Activated CD8-positive, alpha-beta memory T cell treated with anti-CD3 and anti-CD28 coated beads for 4 hours (primary cell): ENCODE data around the gene SLC35D2.
"Not testable (repeated sequence)": the region's sequence is repeated elsewhere in the genome, so short reads cannot be mapped to it uniquely, and the experiment has no call there.

Experiments
- DNase-seq, 2 donors: peaks; one replicate each; pipeline ENCODE4 v3.0.0-alpha.2; 2020; ENCODE audit warnings: low read depth in 2 of 2

The SLC35D2 gene

DNA sequence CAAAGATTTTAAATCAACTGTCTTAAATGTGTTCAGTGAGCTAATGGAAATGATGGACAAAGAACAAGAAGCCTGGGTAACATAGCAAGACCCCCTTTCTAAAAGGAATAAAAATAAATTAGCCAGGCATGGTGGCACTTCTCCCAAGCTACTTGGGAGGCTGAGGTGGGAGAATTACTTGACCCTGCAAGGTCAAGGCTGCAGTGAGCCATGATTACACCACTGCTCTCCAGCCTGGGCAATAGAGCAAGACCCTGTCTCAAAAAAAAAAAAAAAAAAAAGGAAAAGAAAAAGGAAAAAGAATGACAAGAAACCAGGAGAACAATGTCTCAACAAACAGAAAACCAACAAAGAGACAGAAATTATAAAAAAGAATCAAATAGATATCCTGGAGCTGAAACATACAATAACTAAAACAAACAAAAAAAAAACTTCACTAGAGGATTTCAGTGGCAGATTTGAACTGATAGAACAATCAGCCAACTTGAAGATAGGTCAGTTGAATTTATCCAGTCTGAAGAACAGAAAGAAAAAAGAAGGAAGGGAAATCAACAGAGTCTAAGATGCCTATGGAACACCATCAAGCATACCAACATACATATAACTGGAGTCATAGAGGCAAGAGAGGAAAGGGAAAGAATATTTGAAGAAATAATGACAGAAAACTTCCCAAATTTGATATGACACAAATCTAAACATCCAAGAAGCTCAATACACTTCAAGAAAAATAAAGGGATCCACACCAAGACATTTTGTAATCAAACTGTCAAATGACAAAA is 16.8 kb upstream of the SLC35D2 start:
- no peak for DNase-seq

DNA sequence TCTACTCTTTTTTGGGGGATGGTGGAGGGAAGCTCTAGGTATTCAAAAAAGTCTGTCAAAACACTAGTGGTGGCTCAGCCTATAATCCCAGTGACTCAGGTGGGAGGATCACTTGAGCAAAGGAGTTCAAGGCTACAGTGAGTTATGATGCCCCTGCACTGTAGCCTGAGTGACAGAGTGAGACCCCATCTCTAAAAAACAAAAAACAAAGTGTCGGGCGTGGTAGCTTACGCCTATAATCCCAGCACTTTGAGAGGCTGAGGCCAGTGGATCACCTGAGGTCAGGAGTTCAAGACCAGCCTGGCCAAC is 15.8 kb upstream of the SLC35D2 start:
- no peak for DNase-seq

DNA sequence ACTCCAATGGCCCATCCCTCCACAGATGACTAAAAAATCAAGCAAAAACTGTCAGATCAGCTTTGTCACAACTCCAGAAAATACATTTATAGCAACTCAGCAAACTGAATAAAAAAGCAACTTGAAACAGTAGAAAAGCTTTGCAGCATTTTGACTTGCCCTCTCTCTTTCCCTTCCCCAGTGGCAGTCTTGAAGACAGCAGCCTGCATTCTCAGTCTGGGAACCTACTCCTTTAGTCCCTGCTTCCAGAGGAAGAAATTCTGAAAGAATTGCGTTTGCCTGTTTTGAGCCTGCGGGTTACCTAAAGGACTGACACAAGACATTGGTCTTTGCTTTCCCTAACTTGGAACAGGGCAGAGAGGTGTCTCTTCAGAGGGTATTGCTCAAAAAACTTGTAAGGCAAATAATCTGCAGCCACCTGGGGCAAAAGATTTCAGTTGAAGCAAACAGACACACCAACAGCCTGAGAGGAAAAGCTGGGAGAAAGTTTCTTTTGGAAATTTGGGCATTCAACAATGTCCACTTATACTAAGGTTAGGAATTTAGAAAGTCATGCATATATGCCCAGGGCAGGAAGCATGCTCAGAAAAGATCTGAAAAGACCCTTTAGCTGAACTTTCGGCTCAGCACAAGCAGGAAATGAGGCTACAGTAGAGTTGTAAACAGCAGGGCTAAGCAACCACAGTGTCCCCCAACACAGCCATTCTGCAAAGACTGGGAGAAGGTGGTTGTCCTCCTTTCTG is 15.2 kb upstream of the SLC35D2 start:
- DNase-seq = no peak

DNA sequence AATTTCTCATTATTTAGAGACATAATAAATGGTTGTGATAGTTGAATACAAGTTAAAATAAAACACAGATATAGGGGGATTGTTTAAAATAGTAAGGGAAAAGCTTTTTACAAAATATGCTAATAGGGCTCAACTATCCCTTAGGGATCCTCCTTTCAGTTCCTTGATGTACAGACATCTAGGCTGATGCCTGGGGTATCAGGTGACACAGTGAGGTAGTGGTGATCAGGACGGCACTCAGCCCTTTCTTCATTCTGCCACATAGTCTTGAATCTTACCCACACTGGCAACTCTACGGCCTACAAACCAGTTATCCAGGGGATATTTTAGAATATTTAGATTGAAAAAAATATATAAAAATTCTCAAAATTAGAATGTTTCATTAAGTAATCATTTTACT is 12.5 kb upstream of the SLC35D2 start:
- DNase-seq = no peak

DNA sequence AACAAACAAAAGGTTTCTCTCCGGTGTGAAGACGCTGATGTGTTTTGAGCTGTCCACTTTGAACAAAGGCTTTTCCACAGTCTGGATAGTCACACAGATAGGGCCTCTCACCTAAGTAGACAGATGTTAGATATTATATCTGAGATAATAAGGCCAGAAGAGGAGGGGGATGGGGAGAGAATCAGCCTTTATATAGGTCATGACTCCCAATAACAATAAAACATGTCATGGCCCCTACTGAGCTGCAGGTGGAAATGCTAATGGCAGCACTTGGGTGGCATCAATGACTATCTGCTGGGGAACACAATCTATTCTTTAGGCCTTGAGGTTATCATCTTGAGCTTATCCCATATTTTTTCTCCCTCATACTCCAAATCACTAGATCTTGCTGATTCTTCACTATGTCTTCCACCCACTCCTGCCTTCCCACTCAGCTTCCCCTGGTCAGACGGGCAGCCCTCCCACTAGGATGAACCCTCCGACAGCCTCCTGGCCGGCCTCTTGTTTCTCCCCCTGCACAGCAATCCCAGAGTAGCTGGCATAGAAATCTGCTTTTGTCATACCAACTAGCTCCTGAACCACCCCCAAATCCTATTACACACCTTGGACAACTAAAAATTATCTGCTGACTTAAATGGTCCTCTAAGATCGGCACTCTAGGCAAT is 11.5 kb upstream of the SLC35D2 start:
- no peak for DNase-seq

DNA sequence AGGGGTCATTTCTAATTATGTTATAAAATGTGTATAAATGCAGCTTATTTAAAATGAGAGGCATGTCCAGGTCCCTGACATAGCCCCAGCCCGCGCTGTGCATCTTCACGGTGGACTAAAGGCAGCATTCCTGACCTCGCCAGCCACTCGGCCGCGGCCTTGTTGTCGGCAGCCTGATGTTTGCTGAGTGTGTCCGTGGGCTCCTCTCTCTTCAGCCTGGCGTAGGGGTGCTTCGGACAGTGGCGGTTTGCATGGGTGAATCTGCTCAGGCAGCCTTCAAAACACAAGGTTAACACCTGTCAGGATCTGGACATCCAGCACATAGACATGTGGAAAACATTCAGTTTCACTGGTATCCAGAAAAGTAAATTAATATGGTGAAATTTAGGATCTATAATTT is 8.8 kb upstream of the SLC35D2 start:
- DNase-seq = no peak

DNA sequence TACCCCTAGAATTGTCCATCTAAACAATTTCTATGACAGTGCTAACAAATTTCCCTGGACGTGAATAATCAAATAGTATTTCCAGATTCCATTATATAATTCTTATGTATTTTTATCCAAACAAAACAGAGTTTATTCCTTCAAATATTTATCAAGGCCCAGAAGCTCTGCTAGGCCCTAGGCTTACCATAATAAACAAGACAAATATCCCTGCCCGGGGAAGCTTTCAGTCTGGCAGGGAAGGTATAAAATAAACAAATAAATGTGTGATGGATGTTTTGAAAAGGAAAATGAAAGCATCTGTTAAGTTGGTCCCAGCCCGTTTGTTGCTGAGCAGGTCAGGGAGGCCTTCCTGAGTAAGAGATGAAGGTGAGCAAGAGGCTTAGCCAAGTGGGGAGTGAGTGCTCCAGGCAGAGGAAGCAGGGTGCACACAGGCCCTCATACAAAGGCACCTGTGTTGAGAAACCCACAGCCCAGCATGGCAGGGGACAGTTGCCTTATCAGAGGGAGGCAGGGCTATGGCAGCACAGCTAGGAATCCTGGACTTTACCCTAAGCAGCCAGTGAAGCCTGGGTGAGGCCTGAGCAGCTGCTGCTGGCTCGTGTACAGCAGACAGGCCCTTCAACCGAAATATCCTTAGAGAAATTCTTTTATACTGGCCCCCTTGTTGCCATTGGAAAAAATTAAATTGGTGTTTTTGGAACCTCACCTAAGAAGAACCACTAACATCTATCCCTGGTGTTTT is 7.7 kb upstream of the SLC35D2 start:
- no peak for DNase-seq

DNA sequence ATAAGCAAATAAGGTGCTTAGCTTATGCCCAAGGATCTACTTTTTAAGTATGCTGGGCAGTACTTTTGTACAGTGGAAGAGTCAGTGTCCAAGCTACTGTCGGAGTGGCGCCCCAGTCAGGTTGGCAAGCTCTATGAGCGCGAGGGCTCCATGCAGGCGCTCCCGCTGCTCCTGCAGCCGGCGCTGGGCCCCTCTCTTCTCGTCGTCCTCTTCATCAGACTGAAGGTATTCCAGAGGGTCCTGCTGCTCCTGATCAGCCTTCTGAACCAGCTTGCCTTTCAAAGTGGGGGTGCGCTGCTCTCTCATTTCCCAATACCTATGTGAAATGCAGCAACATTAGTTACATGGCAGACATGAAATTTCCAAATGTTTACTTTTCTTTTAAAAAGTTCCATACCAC is 4.6 kb upstream of the SLC35D2 start:
- DNase-seq = no peak

DNA sequence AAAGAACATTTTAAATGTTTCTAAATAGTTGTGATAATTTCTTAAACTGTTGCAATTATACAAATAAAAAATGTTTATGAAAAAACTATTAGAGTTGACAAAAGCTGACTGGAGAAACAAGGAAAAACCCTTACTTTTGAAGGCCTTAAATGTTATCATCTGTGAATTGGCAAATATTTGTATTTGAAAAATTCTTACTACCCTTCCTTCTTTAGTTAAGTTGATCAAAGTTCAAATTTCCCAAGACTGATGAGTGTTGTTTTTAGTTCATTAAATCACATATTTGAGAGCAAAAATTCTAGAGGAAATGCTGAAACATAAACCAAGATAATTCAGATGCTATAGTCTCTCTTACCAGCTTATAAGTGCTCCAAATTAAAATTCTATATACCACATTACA is 2.6 kb upstream of the SLC35D2 start:
- no peak for DNase-seq

DNA sequence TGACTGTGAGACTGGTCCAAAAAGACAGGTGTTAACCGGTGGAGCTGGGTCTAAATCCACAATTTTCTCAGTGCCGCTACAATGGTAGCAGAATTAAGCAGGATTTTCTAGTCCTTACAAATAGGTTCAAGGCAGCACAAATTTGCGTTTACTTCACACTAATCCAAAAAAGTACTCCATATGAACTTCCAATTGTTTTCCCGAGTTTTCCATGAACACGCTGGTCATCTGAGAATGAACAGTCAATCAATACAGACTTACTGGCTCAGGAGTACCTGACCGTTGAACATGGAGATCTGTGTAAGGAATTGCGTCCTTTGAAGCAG is 709 bp downstream of the SLC35D2 start:
- no peak for DNase-seq

DNA sequence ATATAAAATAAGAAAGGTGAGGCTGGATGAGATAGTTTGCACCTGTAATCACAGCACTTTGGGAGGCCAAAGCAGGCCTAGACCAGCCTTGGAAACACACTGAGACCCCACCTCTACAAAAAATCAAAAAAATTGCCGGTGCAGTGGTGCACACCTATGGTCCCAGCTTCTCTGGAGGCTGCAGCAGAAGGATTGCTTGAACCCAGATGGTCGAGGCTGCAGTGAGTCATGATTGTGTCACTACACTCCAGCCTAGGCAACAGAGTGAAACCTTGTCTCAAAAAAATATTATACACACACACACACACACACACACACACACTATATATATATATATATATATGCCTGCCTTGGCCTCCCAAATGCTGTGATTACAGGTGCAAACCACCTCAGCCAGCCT is 1.3 kb downstream of the SLC35D2 start:
- no peak for DNase-seq

DNA sequence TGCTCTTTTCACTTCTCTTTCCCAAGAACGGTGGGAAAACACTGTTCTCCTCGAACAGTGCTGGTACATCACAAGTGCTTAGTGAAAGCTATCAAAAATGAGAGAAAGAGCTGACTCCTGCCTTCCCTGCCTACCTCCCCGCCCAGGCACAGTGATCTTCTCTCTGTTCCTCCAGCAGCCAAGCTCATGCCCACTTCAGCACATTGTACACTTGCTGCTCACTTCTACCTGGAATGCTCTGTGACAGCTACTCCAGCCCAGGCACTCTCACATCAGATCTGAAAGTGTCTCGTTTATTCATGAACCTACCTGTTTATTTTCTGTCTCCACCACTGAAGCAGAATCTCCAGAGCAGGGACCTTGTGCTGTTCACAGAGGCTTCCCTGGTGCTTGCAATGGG is 1.8 kb downstream of the SLC35D2 start:
- DNase-seq = no peak

DNA sequence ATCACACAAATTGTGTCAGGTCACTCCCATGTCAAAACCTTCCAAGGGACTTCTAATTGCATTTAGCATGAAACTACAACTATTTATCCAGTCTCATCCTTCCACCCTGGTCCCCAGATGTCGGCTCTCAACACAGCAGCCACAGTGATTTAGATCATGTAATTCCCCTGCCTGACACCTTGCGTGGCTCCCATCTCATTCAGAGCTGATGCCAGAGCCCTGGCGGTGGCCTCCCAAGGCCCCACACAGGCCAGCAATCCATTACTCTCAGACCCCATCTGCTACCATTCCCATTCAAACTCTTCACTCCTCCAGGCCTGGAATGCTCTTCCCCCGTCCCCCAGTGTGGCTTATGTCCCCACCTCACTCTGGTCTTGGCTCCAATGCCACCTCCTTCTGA is 2.4 kb downstream of the SLC35D2 start:
- DNase-seq = no peak

DNA sequence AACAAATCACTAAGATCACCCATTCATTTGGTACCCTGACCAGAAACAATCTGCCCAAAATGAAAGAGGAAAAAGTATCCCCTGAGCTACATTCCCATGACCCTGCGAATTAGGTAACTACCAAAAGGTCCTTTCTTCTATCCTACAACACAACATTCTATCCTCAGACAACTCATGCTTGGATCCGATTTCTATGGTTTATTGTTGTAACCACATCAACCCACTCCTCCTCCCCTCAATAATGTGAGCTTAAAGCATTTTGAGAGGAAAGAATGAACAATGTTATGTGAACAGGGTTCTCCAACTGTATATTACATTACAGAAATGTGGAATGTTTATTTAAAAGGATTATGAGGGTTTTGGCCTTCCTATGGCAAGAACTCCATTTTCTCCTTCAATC is 4.0 kb downstream of the SLC35D2 start:
- DNase-seq = no peak

DNA sequence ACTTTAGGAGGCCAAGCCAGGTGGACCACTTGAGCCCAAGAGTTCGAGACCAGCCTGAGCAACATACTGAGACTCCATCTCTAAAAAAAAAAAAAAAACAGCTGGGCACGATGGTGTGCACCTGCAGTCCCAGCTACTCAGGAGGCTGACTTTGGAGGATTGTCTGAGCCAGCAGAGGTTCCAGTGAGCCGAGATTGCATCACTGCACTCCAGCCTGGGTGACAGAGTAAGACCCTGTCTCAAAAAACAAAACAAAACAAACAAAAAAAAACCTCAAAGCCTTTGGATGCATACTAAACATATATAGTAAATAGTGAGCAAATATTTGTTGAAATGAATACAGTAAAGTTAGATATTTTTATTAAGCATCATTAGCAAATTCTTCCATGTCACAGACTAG is 5.3 kb downstream of the SLC35D2 start:
- no peak for DNase-seq

DNA sequence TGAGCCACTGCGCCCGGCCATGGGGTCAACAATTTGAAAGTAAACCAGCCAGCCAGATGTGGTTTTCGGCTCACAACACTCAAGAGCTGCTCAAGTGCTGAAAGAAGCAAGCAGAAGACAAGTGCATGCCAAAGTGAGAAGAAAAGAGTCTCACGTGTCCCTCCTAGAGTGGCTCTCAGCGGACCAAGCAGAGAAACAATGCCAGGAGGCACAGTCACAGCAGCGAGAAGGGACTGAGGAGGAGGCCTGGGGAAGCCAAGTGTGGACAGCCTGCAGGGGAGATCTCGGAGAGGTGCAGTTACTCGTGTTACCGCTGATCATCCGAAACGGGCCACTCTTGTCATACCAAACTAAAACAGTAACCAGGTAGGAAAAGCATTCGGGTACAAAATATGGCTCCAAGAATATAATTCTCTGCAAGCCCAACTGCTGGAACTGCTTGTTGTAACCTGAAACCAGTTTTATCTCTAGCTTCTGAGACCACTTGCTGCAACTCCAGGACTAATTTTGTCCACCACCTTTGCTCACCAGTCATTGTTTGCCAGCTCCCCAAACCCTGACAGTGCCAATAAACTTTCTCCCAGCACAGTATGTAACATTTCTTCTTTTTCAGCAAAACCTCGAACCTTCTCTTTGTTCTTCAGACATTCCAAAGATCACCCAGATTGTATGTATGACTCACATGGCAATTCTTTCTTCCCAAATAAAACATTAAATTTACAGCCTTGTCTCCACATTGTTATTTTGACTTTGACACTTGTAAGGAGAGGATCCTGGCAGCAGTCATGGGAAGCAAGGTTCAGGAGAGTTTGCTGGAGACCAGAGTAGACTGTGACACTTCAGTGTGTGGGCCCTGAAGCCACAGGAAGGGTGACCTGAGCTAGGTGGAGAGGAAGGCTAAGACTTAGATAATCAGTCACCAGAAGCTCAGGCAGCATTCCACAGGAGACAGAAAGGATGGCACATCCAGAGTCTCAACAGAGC is 6.3 kb downstream of the SLC35D2 start:
- no peak for DNase-seq

DNA sequence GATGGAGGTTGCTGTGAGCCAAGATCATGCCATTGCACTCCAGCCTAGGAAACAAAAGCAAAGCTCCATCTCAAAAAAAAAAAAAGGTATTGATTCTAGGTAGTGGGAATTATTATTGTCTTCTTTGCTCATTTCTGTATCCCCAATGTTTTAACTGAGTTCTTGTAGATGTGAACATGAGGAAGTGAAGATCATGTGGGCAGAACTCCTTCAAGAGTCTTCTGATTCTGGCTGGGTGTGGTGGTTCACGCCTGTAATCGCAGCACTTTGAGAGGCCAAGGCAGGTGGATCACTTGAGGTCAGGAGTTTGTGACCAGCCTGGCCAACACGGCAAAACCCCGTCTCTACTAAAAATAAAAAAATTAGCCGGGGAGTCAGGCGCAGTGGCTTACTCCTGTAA is 8.0 kb downstream of the SLC35D2 start:
- not testable (repeated sequence) for DNase-seq

DNA sequence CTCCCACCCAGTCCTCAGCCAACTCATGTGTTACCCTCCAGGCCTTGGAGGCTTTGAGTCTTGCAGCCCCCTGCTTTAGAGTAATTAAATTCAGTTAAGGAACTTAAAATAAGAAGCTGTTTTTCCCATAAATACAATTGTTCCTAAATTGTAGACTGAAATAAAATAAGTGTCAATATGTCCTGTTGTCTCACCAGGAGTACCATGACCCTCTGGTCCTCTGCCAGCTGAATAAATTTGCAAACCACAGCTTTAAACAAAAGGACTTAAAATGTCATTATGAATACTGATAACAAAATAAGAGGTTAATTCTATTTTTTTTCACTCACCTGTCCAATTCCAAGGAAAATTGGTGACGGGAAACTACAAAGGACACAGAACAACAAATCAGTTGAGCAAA is 15.6 kb downstream of the SLC35D2 start:
- no peak for DNase-seq

DNA sequence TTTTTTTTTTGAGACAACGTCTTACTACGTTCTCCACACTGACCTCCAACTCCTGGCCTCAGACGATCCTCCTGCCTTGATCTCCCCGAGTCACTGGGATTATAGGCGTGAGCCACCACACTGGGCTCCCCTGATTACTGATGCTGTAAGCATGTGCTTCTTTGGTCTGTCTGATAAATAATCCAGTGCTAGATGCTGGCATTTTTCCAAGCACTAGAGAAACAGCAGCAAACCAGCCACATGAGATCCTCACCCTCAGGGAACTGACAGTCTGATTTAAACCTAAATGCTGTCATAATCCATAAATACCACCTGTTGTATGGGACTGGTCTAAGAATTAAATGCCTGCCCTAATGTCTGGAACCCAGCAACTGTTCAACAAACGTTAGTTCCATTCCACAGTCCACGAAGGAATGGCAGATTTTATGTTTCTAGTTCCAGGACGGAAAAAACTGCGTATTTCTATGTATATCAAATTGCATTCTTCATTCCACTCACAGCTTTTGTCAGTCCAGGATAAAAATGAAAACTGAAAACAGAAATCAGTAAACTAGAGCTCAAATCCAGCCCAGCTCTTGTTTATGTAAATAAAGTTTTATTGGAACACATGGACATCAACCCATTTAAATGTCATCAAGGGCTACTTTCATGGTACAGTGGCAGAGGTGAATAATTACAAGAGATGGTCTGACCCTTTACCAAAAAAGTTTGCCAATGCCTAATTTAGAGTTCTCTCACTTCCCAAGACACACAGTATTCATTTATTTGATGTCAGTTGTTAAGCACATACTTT is 20.1 kb downstream of the SLC35D2 start:
- no peak for DNase-seq

DNA sequence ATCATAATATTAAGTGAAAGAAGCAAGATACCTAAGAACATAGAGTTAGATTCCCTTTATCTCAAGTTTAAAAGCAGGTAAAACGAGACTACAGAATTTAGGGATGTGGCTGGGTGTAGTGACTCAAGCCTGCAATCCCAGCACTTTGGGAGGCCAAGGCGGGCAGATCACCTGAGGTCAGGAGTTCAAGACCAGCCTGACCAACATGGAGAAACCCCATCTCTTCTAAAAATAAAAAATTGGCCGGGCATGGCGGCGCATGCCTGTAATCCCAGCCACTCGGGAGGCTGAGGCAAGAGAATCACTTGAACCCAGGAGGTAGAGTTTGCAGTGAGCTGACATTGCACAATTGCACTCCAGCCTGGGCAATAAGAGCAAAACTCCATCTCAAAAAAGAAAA is 21.4 kb downstream of the SLC35D2 start:
- not testable (repeated sequence) for DNase-seq

DNA sequence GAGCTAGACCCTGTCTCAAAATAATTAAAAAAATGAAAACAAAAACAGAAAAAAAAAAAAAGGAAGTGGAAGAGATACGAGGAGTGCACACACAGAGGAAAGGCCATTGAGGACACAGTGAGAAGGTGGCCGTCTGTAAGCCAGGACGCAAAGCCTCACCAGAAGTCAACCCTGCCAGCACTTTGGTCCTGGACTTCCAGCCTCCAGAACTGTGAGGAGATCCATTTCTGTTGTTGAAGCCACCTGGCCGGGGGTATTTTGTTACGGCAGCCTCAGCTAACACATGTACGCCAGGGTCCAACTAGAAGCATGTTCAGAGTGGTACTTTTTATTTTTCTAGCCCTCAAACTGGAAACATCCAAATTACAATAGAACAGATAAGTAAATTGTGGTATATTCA is 21.8 kb downstream of the SLC35D2 start:
- DNase-seq = no peak
